ENCODE results near the gene SPDYE3.

The SPDYE3 gene

DNA sequence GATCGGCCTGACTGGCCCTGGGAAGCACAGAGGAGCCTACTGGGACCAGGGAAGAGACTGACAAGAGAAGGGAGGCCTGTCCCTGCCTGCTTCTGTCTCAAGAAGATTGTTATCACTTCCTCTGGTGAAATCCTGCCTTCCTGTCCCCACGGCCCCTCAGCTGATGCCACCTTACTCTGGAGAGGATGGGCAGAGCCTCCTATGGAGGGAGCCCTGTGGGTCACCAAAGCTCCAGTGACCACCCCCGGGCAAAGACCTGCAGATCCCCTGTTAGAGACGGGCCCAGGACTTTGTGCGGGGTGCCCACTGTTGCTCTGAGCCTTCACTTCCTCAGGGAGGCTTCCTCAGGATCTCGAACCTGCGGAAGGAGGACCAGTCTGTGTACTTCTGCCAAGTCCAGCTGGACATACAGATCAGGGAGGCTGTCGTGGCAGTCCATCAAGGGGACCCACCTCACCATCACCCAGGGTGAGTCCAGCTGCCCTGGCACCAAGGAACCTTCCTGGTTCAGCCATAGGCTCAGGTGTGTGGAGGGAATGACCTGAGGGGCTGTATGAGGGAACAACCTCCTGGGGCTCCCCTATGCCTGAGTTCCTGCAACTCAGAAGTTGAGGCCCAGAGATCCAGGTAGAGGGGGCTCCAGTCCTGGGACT is 49.0 kb downstream of the SPDYE3 start:
- TF ChIP-seq, protein P1, sequence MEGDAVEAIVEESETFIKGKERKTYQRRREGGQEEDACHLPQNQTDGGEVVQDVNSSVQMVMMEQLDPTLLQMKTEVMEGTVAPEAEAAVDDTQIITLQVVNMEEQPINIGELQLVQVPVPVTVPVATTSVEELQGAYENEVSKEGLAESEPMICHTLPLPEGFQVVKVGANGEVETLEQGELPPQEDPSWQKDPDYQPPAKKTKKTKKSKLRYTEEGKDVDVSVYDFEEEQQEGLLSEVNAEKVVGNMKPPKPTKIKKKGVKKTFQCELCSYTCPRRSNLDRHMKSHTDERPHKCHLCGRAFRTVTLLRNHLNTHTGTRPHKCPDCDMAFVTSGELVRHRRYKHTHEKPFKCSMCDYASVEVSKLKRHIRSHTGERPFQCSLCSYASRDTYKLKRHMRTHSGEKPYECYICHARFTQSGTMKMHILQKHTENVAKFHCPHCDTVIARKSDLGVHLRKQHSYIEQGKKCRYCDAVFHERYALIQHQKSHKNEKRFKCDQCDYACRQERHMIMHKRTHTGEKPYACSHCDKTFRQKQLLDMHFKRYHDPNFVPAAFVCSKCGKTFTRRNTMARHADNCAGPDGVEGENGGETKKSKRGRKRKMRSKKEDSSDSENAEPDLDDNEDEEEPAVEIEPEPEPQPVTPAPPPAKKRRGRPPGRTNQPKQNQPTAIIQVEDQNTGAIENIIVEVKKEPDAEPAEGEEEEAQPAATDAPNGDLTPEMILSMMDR (IDR thresholded peaks at IDR 0.05), result no peak

DNA sequence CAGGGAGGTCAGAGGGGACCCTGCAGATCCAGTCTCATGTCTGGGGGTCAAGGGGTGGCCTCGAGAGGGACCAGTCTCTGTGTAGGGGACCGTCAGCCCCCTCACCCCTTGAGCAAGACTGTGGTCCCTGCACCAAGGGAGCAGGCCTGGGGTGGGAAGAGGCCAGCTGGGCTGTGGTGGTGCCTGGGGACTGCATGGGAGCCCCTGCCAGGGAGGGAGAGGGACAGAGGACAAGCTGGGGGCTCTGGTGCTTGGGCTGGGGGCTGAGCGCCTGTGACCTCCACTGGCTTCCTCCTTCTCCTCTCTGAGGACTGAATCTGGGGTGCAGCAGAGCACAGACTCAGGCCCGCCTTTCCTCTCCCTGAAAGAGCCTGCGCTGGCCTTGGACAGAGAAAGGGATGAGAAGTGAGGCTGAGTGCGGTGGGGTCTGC is 49.6 kb downstream of the SPDYE3 start:
- TF ChIP-seq, protein P1 (IDR thresholded peaks at IDR 0.05), result no peak

GRCh38 chr7:100358027-100358856 is 50.7 kb downstream of the SPDYE3 start, which contains the start of gene PILRB:
Gene PILRB (plus strand): TSS chr7:100358117. CDS start chr7:100358303, 186 bp downstream.
- TF ChIP-seq, protein P1 (IDR thresholded peaks at IDR 0.05), result no peak

- TF ChIP-seq, protein P1 (IDR thresholded peaks at IDR 0.05), result no peak
Measured at GRCh38 chr7:100358857-100359212, 51.3 kb downstream of the SPDYE3 start.

GRCh38 chr7:100360135-100360854 is 52.8 kb downstream of the SPDYE3 start:
- TF ChIP-seq, protein P1 (IDR thresholded peaks at IDR 0.05), result no peak

- TF ChIP-seq, protein P1 (IDR thresholded peaks at IDR 0.05), result no peak
Measured at GRCh38 chr7:100363098-100363497, 55.6 kb downstream of the SPDYE3 start.

DNA sequence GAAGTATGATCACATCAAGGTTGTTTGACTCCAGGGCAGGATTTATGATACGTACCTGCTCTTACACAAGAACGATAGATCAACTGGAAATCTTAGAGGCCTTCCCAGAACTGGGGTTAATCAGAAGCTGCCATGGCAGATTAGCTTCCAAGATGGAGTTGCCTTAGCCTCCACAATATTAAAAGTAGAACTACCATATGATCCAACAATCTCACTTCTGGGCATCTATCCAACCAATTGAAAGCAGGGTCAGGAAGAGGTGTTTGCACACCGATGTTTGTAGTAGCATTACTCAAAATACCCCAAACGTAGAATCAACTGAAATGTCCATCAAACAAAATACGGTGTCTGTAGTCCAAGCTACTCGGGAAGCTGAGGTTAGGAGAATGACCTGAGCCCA is 57.0 kb downstream of the SPDYE3 start:
- TF ChIP-seq, protein P1 (IDR thresholded peaks at IDR 0.05), result no peak
